ENCODE data around the gene DKK1. TPM values are rescaled to one million over a fixed set of nuclear protein-coding genes. Genes with fewer than 3 reads are reported as not detected.

DKK1 gene
- total RNA-seq, 1 donor from 2014 or later = 6.8 TPM

DNA sequence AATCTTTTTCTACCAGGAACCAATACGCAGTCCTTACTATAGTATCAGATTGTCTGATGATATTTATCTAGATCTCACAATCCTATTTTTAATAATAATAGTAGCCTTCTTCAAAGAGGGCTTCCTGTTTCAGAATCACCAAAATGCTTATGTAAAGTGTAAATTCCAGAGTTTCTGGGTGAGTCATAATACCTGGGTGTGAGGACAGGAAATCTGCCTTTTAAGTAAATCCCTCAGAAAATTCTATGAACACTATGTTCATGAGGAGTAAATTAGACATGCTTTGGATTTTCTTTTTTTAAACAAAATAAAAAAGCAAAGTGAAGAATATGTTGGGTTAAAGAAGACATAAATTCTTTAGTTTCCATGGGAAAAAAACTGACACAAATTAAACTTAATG is 20.5 kb downstream of the DKK1 start:
- DNase-seq (ENCODE audit: low spot score) = no peak
- no peaks in the 10 kb centered on the region for H3K9me3 Mint-ChIP-seq (ENCODE audit: unreplicated experiment)
- no peaks in the 10 kb centered on the region for H3K36me3 Mint-ChIP-seq (ENCODE audit: low read depth, unreplicated experiment)
- no peak overlapping the region for H3K27ac Mint-ChIP-seq (ENCODE audit: unreplicated experiment)
- H3K4me1 Mint-ChIP-seq (ENCODE audit: unreplicated experiment) = peaks cover 2% of the 10 kb centered on the region
- peaks cover 2% of the 10 kb centered on the region for H3K27me3 Mint-ChIP-seq (ENCODE audit: unreplicated experiment)
- H3K4me3 Mint-ChIP-seq (ENCODE audit: unreplicated experiment) = no peak overlapping the region
- TF ChIP-seq, protein P1, sequence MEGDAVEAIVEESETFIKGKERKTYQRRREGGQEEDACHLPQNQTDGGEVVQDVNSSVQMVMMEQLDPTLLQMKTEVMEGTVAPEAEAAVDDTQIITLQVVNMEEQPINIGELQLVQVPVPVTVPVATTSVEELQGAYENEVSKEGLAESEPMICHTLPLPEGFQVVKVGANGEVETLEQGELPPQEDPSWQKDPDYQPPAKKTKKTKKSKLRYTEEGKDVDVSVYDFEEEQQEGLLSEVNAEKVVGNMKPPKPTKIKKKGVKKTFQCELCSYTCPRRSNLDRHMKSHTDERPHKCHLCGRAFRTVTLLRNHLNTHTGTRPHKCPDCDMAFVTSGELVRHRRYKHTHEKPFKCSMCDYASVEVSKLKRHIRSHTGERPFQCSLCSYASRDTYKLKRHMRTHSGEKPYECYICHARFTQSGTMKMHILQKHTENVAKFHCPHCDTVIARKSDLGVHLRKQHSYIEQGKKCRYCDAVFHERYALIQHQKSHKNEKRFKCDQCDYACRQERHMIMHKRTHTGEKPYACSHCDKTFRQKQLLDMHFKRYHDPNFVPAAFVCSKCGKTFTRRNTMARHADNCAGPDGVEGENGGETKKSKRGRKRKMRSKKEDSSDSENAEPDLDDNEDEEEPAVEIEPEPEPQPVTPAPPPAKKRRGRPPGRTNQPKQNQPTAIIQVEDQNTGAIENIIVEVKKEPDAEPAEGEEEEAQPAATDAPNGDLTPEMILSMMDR (IDR thresholded peaks at IDR 0.05; ENCODE audit: unreplicated experiment) = no peak

DNA sequence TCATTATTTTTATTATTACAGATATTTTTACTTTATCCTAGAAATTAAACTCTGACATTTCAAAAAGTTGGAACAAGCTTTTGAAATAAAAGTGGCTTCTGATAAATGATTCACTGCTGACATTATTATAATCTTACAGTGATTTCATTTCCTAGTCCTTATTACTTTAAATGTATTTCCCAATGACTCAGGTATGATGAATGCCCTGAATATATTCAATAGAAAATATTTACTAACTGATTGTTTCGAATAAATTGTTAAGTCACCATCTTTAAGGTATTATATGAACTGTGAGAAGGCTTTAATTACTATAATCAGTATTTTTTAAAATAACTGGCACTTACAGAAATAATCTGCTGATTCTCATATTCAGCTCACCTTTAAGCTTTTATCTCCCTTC is 21.6 kb downstream of the DKK1 start:
- no peaks in the 10 kb centered on the region for H3K36me3 Mint-ChIP-seq (ENCODE audit: low read depth, unreplicated experiment)
- no peaks in the 10 kb centered on the region for H3K9me3 Mint-ChIP-seq (ENCODE audit: unreplicated experiment)
- TF ChIP-seq, protein P1 (IDR thresholded peaks at IDR 0.05; ENCODE audit: unreplicated experiment) = no peak
- H3K27me3 Mint-ChIP-seq (ENCODE audit: unreplicated experiment) = peaks cover 2% of the 10 kb centered on the region
- DNase-seq (ENCODE audit: low spot score) = no peak
- no peak overlapping the region for H3K27ac Mint-ChIP-seq (ENCODE audit: unreplicated experiment)
- H3K4me3 Mint-ChIP-seq (ENCODE audit: unreplicated experiment) = no peak overlapping the region
- peaks cover 2% of the 10 kb centered on the region for H3K4me1 Mint-ChIP-seq (ENCODE audit: unreplicated experiment)

DNA sequence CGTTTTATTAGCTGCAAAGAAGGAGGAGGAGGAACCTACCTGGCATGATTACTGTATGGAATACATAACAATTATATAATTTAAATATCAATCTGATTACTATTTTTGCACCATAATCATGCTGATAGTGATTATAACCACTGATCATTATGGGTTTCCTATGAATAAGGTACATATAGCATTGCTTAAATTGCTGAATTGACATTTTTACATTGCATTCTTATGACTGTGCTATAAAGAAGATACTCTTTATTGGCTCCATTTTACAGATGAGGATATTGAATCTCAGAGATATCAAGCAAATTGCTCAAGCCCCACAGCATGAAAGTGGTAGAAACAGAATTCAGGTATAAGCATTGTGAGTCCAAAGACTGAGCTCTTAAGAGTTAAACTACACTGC is 23.1 kb downstream of the DKK1 start:
- Mint-ChIP-seq H3K27ac (ENCODE audit: unreplicated experiment) (no peak overlapping the region), H3K9me3 (ENCODE audit: unreplicated experiment) (no peaks in the 10 kb centered on the region), H3K27me3 (ENCODE audit: unreplicated experiment) (no peaks in the 10 kb centered on the region)

DNA sequence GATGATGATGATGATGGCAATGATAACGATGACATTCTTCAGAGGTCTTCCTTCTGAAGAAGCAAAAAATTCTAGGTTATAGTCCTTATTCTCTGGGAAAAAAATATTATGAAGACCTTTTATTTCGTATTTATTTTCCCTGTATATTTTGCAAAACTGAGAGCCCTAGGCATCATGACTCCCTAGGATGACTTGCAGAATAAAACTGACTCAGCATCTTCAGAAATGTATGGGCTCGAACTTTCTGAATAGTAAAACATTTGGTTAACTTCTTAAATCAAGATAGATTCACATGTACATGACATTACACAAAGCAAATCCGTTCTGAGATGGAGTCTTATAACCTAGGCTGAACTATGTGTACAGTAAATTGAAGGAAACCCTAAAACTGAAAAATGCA is 29.4 kb downstream of the DKK1 start:
- H3K27ac Mint-ChIP-seq (ENCODE audit: unreplicated experiment) = no peak overlapping the region
- H3K4me3 Mint-ChIP-seq (ENCODE audit: unreplicated experiment) = no peak overlapping the region
- no peaks in the 10 kb centered on the region for H3K36me3 Mint-ChIP-seq (ENCODE audit: low read depth, unreplicated experiment)
- H3K27me3 Mint-ChIP-seq (ENCODE audit: unreplicated experiment) = no peaks in the 10 kb centered on the region
- H3K4me1 Mint-ChIP-seq (ENCODE audit: unreplicated experiment) = no peaks in the 10 kb centered on the region
- no peaks in the 10 kb centered on the region for H3K9me3 Mint-ChIP-seq (ENCODE audit: unreplicated experiment)
- no peak for DNase-seq (ENCODE audit: low spot score)
- TF ChIP-seq, protein P1 (IDR thresholded peaks at IDR 0.05; ENCODE audit: unreplicated experiment) = no peak

More for the DNA sequence above, 23.1 kb downstream of the DKK1 start:
- TF ChIP-seq, protein P1 (IDR thresholded peaks at IDR 0.05; ENCODE audit: unreplicated experiment) = no peak
- Mint-ChIP-seq H3K4me1 (ENCODE audit: unreplicated experiment) (peaks cover 2% of the 10 kb centered on the region), H3K4me3 (ENCODE audit: unreplicated experiment) (no peak overlapping the region), H3K36me3 (ENCODE audit: low read depth, unreplicated experiment) (no peaks in the 10 kb centered on the region)
- DNase-seq (ENCODE audit: low spot score) = no peak

DNA sequence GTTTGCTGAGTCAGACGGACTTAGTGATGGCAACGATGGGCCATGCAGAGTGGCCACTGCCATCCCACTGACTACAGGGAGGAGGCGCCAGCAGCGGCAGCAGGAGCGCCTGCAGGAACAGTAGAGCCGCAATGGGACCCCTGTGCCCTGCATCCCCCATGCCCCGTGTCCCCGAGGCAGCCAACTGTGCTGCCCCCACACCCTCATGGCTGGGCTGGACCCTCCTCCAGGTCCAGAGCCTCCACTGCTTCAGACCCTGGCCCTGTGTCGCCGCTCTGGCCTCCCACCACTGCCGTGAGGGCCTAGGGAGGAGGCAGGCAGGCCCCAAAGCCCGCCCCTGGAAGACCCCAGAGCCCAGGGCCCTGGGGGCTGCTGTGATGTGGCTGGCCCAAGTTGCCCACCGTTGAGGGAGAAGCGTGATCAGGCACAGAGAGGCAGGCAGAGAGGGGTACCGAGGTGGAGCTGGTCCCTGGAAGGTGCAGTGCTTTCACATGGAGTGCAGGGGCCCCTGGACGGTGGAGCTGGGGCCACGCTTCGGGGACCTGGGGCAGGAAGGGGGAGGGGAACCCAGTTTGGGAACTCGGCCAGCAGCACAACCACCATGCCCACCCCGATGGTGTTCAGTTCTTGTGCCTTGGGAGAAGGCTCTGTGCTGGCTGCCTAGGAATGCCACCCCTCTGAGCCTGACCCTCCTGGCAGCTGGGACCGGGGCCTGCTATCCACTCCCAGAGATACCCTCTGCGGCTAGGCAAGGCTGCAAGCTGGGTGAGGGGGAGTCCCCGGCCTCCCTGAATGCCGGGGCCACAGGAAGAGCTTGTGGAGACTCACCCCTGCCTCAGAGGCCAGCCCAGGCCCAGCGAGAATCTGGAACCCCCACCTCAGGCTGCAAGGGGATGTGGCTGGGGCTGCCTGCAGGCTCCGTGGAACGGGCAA is 32.6 kb downstream of the DKK1 start:
- DNase-seq (ENCODE audit: low spot score) = no peak
- H3K27ac Mint-ChIP-seq (ENCODE audit: unreplicated experiment) = no peak overlapping the region
- no peaks in the 10 kb centered on the region for H3K27me3 Mint-ChIP-seq (ENCODE audit: unreplicated experiment)

More for the DNA sequence above, 32.6 kb downstream of the DKK1 start:
- Mint-ChIP-seq H3K4me3 (ENCODE audit: unreplicated experiment) (no peak overlapping the region), H3K9me3 (ENCODE audit: unreplicated experiment) (no peaks in the 10 kb centered on the region), H3K4me1 (ENCODE audit: unreplicated experiment) (no peaks in the 10 kb centered on the region), H3K36me3 (ENCODE audit: low read depth, unreplicated experiment) (no peaks in the 10 kb centered on the region)
- TF ChIP-seq, protein P1 (IDR thresholded peaks at IDR 0.05; ENCODE audit: unreplicated experiment) = no peak

Data from endothelial cell (in vitro differentiated cells).